A673 (cell line): ENCODE results near the gene TM4SF1. TPM values are rescaled to one million over a fixed set of nuclear protein-coding genes. Genes with fewer than 3 reads are reported as not detected.

ENCODE experiments used
- BruUV-seq: library from RNA; stranded (reverse); fragments of 400-500 nt; replicated peaks from 2 replicates; lab custom pipeline; 2021; lab: Mats Ljungman, UMichigan
- CTCF ChIA-PET: fragments of 300-600 bp; sonication (Branson Sonifier 250); formaldehyde crosslinking; loops from one replicate; lab custom pipeline; 2022; ENCODE audit warnings: antibody characterized with exemption; lab: Charles Lee
- POLR2A ChIA-PET: fragments of 300-600 bp; sonication (Branson Sonifier 250); formaldehyde crosslinking; loops from one replicate; lab custom pipeline; 2022; ENCODE audit warnings: antibody characterized with exemption; ENCODE audit not compliant: low non-redundant PET; lab: Charles Lee
- DNase-seq: peaks from one replicate; pipeline ENCODE4 v3.0.0-alpha.2; 2015; ENCODE audit warnings: low spot score
- H3K27ac ChIP-seq: fragments of 200-600 bp; sonication (generic); 2 replicates; pipeline ENCODE4 v1.5.1; 2016; ENCODE audit warnings: mixed run types, low read depth, mild to moderate bottlenecking, mixed read lengths, antibody characterized with exemption, low read length; ENCODE audit not compliant: poor library complexity, severe bottlenecking
- H3K27me3 ChIP-seq: fragments of 200-600 bp; sonication (generic); replicated peaks from 2 replicates; pipeline ENCODE4 v1.6.1; 2017; ENCODE audit warnings: mixed run types, low read depth, mild to moderate bottlenecking, mixed read lengths, antibody characterized with exemption, low read length; ENCODE audit not compliant: insufficient read depth, poor library complexity
- H3K36me3 ChIP-seq: fragments of 200-600 bp; sonication (generic); 2 replicates; pipeline ENCODE4 v1.6.1; 2016; ENCODE audit warnings: mixed run types, mild to moderate bottlenecking, mixed read lengths, antibody characterized with exemption, low read length; ENCODE audit not compliant: insufficient read depth, poor library complexity, severe bottlenecking
- H3K4me1 ChIP-seq: fragments of 200-600 bp; sonication (generic); 2 replicates; pipeline ENCODE4 v1.6.1; 2017; ENCODE audit warnings: mixed run types, mild to moderate bottlenecking, mixed read lengths, antibody characterized with exemption, low read length; ENCODE audit not compliant: insufficient read depth, poor library complexity, severe bottlenecking
- H3K4me3 ChIP-seq: fragments of 200-600 bp; sonication (generic); 2 replicates; pipeline ENCODE4 v1.5.1; 2016; ENCODE audit warnings: low read depth, mixed run types, mild to moderate bottlenecking, mixed read lengths, low read length; ENCODE audit not compliant: poor library complexity, severe bottlenecking
- H3K9me3 ChIP-seq: fragments of 200-600 bp; sonication (generic); 2 replicates; pipeline ENCODE4 v1.6.1; 2016; ENCODE audit warnings: mixed run types, low read depth, mild to moderate bottlenecking, mixed read lengths, antibody characterized with exemption, low read length; ENCODE audit not compliant: poor library complexity, severe bottlenecking
- CTCF ChIP-seq: fragments of 300-800, 200-600 bp; sonication (generic); conservative IDR thresholded peaks from 2 replicates; pipeline ENCODE4 v1.5.1; 2017; ENCODE audit warnings: low read depth, mild to moderate bottlenecking, antibody characterized with exemption, low read length, moderate library complexity, mixed read lengths
- EZH2 ChIP-seq: fragments of 200-600 bp; sonication (generic); IDR thresholded peaks from 2 replicates; pipeline ENCODE4 v1.6.1; 2017; ENCODE audit warnings: borderline replicate concordance, low read depth, mild to moderate bottlenecking, mixed read lengths, antibody characterized with exemption, low read length; ENCODE audit not compliant: poor library complexity, severe bottlenecking
- intact Hi-C: fragments of 100-400 bp; cut with micrococcal nuclease; formaldehyde crosslinking; loops from one replicate; pipeline ENCODE4 v1.10.0; 2022; ENCODE audit not compliant: unreplicated experiment
- total RNA-seq: library from RNA; stranded (reverse); gene quantifications from 2 replicates; pipeline ENCODE4 v1.2.3, GENCODE V29; 2021

TM4SF1 gene
- total RNA-seq, 1 experiment from 2014 or later = 0.28 TPM

- no TSS peak for BruUV-seq
- no peaks in the 10 kb centered on the region for H3K27me3 ChIP-seq
- no peak for DNase-seq
- H3K4me3 ChIP-seq = no peak overlapping the region
- TF ChIP-seq CTCF = no peak
- no peak for TF ChIP-seq EZH2
- intact Hi-C loops = no loop called here
- ChIA-PET CTCF (no interaction called here), POLR2A (no interaction called here)
- H3K9me3 ChIP-seq = no peaks in the 10 kb centered on the region
- H3K27ac ChIP-seq = no peak overlapping the region
- no peaks in the 10 kb centered on the region for H3K36me3 ChIP-seq
- no peaks in the 10 kb centered on the region for H3K4me1 ChIP-seq
Observed at GRCh38 chr3:149384167-149384566, 6.7 kb upstream of the TM4SF1 start.

- Histone ChIP-seq H3K9me3 (no peaks in the 10 kb centered on the region), H3K36me3 (no peaks in the 10 kb centered on the region), H3K4me3 (no peak overlapping the region), H3K27me3 (no peaks in the 10 kb centered on the region), H3K4me1 (no peaks in the 10 kb centered on the region), H3K27ac (no peak overlapping the region)
- no peak for TF ChIP-seq EZH2
- TF ChIP-seq CTCF = no peak
- DNase-seq = no peak
- intact Hi-C loops = no loop called here
- ChIA-PET POLR2A (no interaction called here), CTCF (no interaction called here)
- no TSS peak for BruUV-seq
Observed at GRCh38 chr3:149383703-149384102, 6.3 kb upstream of the TM4SF1 start.

- no peak for TF ChIP-seq CTCF
- no peak for TF ChIP-seq EZH2
- ChIA-PET CTCF (no interaction called here), POLR2A (no interaction called here)
- Histone ChIP-seq H3K4me1 (no peaks in the 10 kb centered on the region), H3K27me3 (no peaks in the 10 kb centered on the region), H3K4me3 (no peak overlapping the region), H3K27ac (no peak overlapping the region), H3K36me3 (no peaks in the 10 kb centered on the region), H3K9me3 (no peaks in the 10 kb centered on the region)
- no TSS peak for BruUV-seq
- no peak for DNase-seq
- intact Hi-C loops = no loop called here
Observed at GRCh38 chr3:149382518-149382917, 5.1 kb upstream of the TM4SF1 start.
